SKM-1 (cell line): ENCODE measurements around the gene TGFBI.

Experiments used
- DNase-seq: peaks from one replicate; lab custom pipeline; 2025; ENCODE audit not compliant: unreplicated experiment; lab: John Stamatoyannopoulos, UW

TGFBI gene

GRCh38 chr5:136086783-136087566 is 58.2 kb downstream of the TGFBI start:
- no peak for DNase-seq

GRCh38 chr5:136087961-136088871 is 59.4 kb downstream of the TGFBI start:
- no peak for DNase-seq

- no peak for DNase-seq
These were observed 61.0 kb downstream of the TGFBI start for GRCh38 chr5:136089791-136090190.

GRCh38 chr5:136090319-136090718 is 61.5 kb downstream of the TGFBI start:
- no peak for DNase-seq

- DNase-seq = no peak
These were observed 65.6 kb downstream of the TGFBI start for GRCh38 chr5:136094189-136094912.

- DNase-seq = no peak
These were observed 66.3 kb downstream of the TGFBI start for GRCh38 chr5:136094913-136095641.

GRCh38 chr5:136098176-136098575 is 69.4 kb downstream of the TGFBI start:
- no peak for DNase-seq

- no peak for DNase-seq
These were observed 71.1 kb downstream of the TGFBI start for GRCh38 chr5:136099870-136100269.

GRCh38 chr5:136101884-136102283 is 73.1 kb downstream of the TGFBI start:
- DNase-seq = no peak

GRCh38 chr5:136103118-136103517 is 74.3 kb downstream of the TGFBI start:
- no peak for DNase-seq

- DNase-seq = no peak
These were observed 75.6 kb downstream of the TGFBI start for GRCh38 chr5:136104306-136104965.

- DNase-seq = no peak
These were observed 77.7 kb downstream of the TGFBI start for GRCh38 chr5:136106351-136107031.

GRCh38 chr5:136108180-136108611 is 79.4 kb downstream of the TGFBI start:
- DNase-seq = no peak

- DNase-seq = no peak
These were observed 80.0 kb downstream of the TGFBI start for GRCh38 chr5:136108766-136109165.

GRCh38 chr5:136109453-136110135 is 80.8 kb downstream of the TGFBI start:
- DNase-seq = no peak
